Memory B cell (primary cell): ENCODE measurements around the gene LSAMP.
A peak's percentile ranks its signal among the peaks of the same experiment; 100 is the strongest.

Experiments used
- ATAC-seq: fragments of 150-1000 bp; cut with Tn5 transposase; 2 replicates; pipeline ENCODE4 v1.10.0; 2021; ENCODE audit warnings: low read depth, mild to moderate bottlenecking, moderate library complexity
- DNase-seq, 2 donors: peaks; one replicate each; pipeline ENCODE4 v3.0.0; 2022; ENCODE audit warnings: low spot score in 2 of 2
- H3K27ac Mint-ChIP-seq: one replicate; pipeline ENCODE4 v1.8.0; 2022; ENCODE audit warnings: mild to moderate bottlenecking, moderate library complexity, mixed read lengths
- H3K27me3 Mint-ChIP-seq: one replicate; pipeline ENCODE4 v1.8.0; 2022; ENCODE audit warnings: mixed read lengths
- H3K36me3 Mint-ChIP-seq: one replicate; pipeline ENCODE4 v1.8.0; 2022; ENCODE audit warnings: mild to moderate bottlenecking, mixed read lengths
- H3K4me1 Mint-ChIP-seq: one replicate; pipeline ENCODE4 v1.8.0; 2022; ENCODE audit warnings: mixed read lengths
- H3K4me3 Mint-ChIP-seq: one replicate; pipeline ENCODE4 v1.8.0; 2022; ENCODE audit warnings: mild to moderate bottlenecking, moderate library complexity, mixed read lengths
- H3K9me3 Mint-ChIP-seq: one replicate; pipeline ENCODE4 v1.8.0; 2022; ENCODE audit warnings: mixed read lengths

Gene LSAMP

GRCh38 chr3:115960799-115961198, 484.5 kb downstream of the LSAMP start:
- H3K27me3 Mint-ChIP-seq, result peaks cover 3% of the 10 kb centered on the region
- DNase-seq, result no peak
- no peak for ATAC-seq
- no peak overlapping the region for H3K27ac Mint-ChIP-seq
- H3K4me3 Mint-ChIP-seq, result no peak overlapping the region
- peaks cover 2% of the 10 kb centered on the region for H3K9me3 Mint-ChIP-seq
- no peaks in the 10 kb centered on the region for H3K4me1 Mint-ChIP-seq
- H3K36me3 Mint-ChIP-seq, result no peaks in the 10 kb centered on the region

GRCh38 chr3:115958526-115958925, 486.8 kb downstream of the LSAMP start:
- H3K27me3 Mint-ChIP-seq, result peaks cover 3% of the 10 kb centered on the region
- H3K36me3 Mint-ChIP-seq, result no peaks in the 10 kb centered on the region
- ATAC-seq (no peak), DNase-seq (no peak)
- H3K4me1 Mint-ChIP-seq, result no peaks in the 10 kb centered on the region
- H3K9me3 Mint-ChIP-seq, result peaks cover 2% of the 10 kb centered on the region
- no peak overlapping the region for H3K4me3 Mint-ChIP-seq
- H3K27ac Mint-ChIP-seq, result no peak overlapping the region

DNA sequence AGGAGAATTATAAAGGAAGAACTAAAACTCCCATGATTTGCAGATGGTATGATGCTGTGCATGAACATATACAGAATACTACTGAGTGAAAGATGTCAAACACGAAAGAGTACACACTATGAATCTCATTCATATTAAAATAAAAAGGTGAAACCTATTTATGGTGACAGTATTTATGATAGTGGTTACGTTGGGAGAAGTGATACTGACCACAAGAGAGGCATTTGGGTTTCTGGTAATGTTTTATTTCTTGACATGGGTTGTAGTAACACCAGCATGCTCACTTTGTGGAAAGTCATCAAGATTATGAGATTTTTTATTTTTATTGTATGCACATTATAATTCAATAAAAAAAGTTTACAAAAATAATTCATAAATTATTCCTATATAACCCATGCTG, 498.0 kb downstream of the LSAMP start:
- peak; percentile 35 for ATAC-seq

GRCh38 chr3:115943579-115943978, 501.7 kb downstream of the LSAMP start:
- ATAC-seq, result peak; percentile 66
- Mint-ChIP-seq H3K27me3 (peaks cover 3% of the 10 kb centered on the region), H3K4me1 (peaks cover 7% of the 10 kb centered on the region), H3K27ac (peak overlapping the region; percentile 46), H3K36me3 (no peaks in the 10 kb centered on the region), H3K9me3 (peaks cover 3% of the 10 kb centered on the region), H3K4me3 (no peak overlapping the region)
- no peak for DNase-seq

More for the DNA sequence above, 498.0 kb downstream of the LSAMP start:
- Mint-ChIP-seq H3K36me3 (no peaks in the 10 kb centered on the region), H3K4me1 (peaks cover 7% of the 10 kb centered on the region), H3K4me3 (no peak overlapping the region), H3K27ac (no peak overlapping the region), H3K27me3 (peaks cover 3% of the 10 kb centered on the region), H3K9me3 (peaks cover 3% of the 10 kb centered on the region)
- no peak for DNase-seq

- peaks cover 7% of the 10 kb centered on the region for H3K27me3 Mint-ChIP-seq
- ATAC-seq (no peak), DNase-seq (no peak)
- H3K36me3 Mint-ChIP-seq, result no peaks in the 10 kb centered on the region
- no peak overlapping the region for H3K4me3 Mint-ChIP-seq
- H3K9me3 Mint-ChIP-seq, result peaks cover 3% of the 10 kb centered on the region
- H3K27ac Mint-ChIP-seq, result no peak overlapping the region
- H3K4me1 Mint-ChIP-seq, result peaks cover 5% of the 10 kb centered on the region
These were observed 508.2 kb downstream of the LSAMP start for GRCh38 chr3:115937054-115937453.

DNA sequence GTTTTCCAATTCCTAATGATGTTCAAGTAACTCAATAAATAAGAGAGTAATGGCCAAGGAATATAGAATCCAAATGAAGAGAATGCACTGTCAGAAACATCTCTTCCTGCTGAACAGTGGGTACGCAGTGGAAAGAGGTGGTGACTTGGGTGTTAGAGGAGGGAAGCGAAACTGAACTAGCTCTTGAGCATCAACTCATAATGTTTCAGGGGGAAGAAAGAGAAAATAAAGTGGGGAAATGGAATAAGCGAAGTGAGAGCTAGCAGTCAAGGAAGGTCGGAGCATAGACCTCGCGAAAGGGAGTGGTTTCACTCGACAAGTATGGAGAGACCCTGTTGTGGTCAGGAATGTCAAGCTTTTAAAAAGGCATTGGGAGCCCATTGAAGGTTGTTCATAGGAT, 512.5 kb downstream of the LSAMP start:
- peaks cover 5% of the 10 kb centered on the region for H3K4me1 Mint-ChIP-seq
- H3K4me3 Mint-ChIP-seq, result peak overlapping the region; percentile 6
- DNase-seq, result no peak
- ATAC-seq, result peak; percentile 63
- H3K27ac Mint-ChIP-seq, result no peak overlapping the region
- H3K9me3 Mint-ChIP-seq, result peaks cover 2% of the 10 kb centered on the region
- H3K36me3 Mint-ChIP-seq, result no peaks in the 10 kb centered on the region
- peaks cover 7% of the 10 kb centered on the region for H3K27me3 Mint-ChIP-seq

- Mint-ChIP-seq H3K36me3 (no peaks in the 10 kb centered on the region), H3K27me3 (peaks cover 8% of the 10 kb centered on the region), H3K9me3 (peaks cover 2% of the 10 kb centered on the region), H3K27ac (no peak overlapping the region), H3K4me3 (no peak overlapping the region), H3K4me1 (peaks cover 5% of the 10 kb centered on the region)
- no peak for DNase-seq
- ATAC-seq, result no peak
These were observed 513.7 kb downstream of the LSAMP start for GRCh38 chr3:115931581-115931980.

- Mint-ChIP-seq H3K27ac (no peak overlapping the region), H3K36me3 (no peaks in the 10 kb centered on the region), H3K4me3 (no peak overlapping the region), H3K27me3 (peaks cover 8% of the 10 kb centered on the region), H3K4me1 (peaks cover 5% of the 10 kb centered on the region), H3K9me3 (peaks cover 2% of the 10 kb centered on the region)
- ATAC-seq (no peak), DNase-seq (no peak)
These were observed 514.4 kb downstream of the LSAMP start for GRCh38 chr3:115930922-115931321.

DNA sequence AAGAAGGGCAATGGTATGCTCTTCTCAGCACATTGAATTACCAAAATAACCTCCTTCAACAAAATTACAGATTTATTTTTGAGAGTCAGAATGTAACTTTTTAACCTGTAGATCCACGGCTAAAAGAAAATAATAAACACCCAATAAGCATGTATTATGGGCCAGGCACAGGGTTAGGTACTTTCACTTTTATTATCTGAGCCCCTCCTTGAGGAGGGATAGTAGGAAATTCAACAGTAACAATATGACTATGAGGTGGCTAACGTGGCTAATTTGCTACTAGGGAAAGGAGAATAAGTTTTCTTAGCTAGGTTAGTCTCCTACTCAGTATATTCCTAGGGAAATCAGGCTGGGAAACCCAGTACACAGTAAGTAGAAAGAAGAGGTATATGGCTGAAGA, 515.1 kb downstream of the LSAMP start:
- DNase-seq (no peak), ATAC-seq (no peak)
- H3K36me3 Mint-ChIP-seq, result no peaks in the 10 kb centered on the region
- H3K27me3 Mint-ChIP-seq, result peaks cover 6% of the 10 kb centered on the region
- H3K27ac Mint-ChIP-seq, result no peak overlapping the region
- H3K4me3 Mint-ChIP-seq, result no peak overlapping the region
- peaks cover 2% of the 10 kb centered on the region for H3K9me3 Mint-ChIP-seq
- H3K4me1 Mint-ChIP-seq, result peaks cover 5% of the 10 kb centered on the region

GRCh38 chr3:115928376-115928775, 516.9 kb downstream of the LSAMP start:
- H3K9me3 Mint-ChIP-seq, result peaks cover 2% of the 10 kb centered on the region
- ATAC-seq, result no peak
- H3K27ac Mint-ChIP-seq, result no peak overlapping the region
- H3K4me3 Mint-ChIP-seq, result no peak overlapping the region
- H3K36me3 Mint-ChIP-seq, result no peaks in the 10 kb centered on the region
- no peak for DNase-seq
- H3K27me3 Mint-ChIP-seq, result peaks cover 6% of the 10 kb centered on the region
- H3K4me1 Mint-ChIP-seq, result peaks cover 5% of the 10 kb centered on the region

DNA sequence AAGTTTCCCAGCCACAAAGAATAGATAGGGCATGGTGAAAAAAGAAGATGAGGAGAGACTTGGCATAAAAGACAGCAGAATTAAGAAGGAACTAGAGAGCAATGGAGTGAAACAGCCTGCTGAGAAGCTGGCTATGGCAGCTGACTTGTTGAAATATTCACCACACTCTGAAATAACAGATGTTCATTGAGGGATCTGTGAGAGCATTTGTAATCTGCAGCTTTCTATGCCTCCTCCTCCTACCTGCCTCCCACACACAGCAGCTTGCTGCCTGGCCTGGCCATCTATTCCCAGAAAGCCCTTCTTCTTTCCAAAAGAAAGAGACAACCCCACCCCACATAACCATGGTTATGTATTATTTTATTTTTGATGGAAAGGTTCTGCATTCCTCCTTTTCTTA, 518.1 kb downstream of the LSAMP start:
- Mint-ChIP-seq H3K9me3 (no peaks in the 10 kb centered on the region), H3K4me3 (no peak overlapping the region), H3K36me3 (no peaks in the 10 kb centered on the region), H3K4me1 (no peaks in the 10 kb centered on the region), H3K27me3 (peaks cover 2% of the 10 kb centered on the region), H3K27ac (no peak overlapping the region)
- no peak for ATAC-seq
- no peak for DNase-seq

- no peak for DNase-seq
- no peaks in the 10 kb centered on the region for H3K4me1 Mint-ChIP-seq
- H3K27ac Mint-ChIP-seq, result no peak overlapping the region
- peaks cover 7% of the 10 kb centered on the region for H3K9me3 Mint-ChIP-seq
- H3K36me3 Mint-ChIP-seq, result no peaks in the 10 kb centered on the region
- no peak overlapping the region for H3K4me3 Mint-ChIP-seq
- peaks cover 3% of the 10 kb centered on the region for H3K27me3 Mint-ChIP-seq
- no peak for ATAC-seq
These were observed 522.5 kb downstream of the LSAMP start for GRCh38 chr3:115922681-115923347.

GRCh38 chr3:115921711-115922110, 523.6 kb downstream of the LSAMP start:
- no peak overlapping the region for H3K4me3 Mint-ChIP-seq
- H3K36me3 Mint-ChIP-seq, result no peaks in the 10 kb centered on the region
- H3K27ac Mint-ChIP-seq, result no peak overlapping the region
- ATAC-seq (no peak), DNase-seq (no peak)
- H3K9me3 Mint-ChIP-seq, result peaks cover 7% of the 10 kb centered on the region
- no peaks in the 10 kb centered on the region for H3K4me1 Mint-ChIP-seq
- H3K27me3 Mint-ChIP-seq, result peaks cover 2% of the 10 kb centered on the region

GRCh38 chr3:115918900-115919299, 526.4 kb downstream of the LSAMP start:
- peaks cover 7% of the 10 kb centered on the region for H3K27me3 Mint-ChIP-seq
- no peak overlapping the region for H3K27ac Mint-ChIP-seq
- H3K4me3 Mint-ChIP-seq, result no peak overlapping the region
- no peaks in the 10 kb centered on the region for H3K36me3 Mint-ChIP-seq
- H3K9me3 Mint-ChIP-seq, result peaks cover 7% of the 10 kb centered on the region
- no peak for ATAC-seq
- no peak for DNase-seq
- H3K4me1 Mint-ChIP-seq, result no peaks in the 10 kb centered on the region

DNA sequence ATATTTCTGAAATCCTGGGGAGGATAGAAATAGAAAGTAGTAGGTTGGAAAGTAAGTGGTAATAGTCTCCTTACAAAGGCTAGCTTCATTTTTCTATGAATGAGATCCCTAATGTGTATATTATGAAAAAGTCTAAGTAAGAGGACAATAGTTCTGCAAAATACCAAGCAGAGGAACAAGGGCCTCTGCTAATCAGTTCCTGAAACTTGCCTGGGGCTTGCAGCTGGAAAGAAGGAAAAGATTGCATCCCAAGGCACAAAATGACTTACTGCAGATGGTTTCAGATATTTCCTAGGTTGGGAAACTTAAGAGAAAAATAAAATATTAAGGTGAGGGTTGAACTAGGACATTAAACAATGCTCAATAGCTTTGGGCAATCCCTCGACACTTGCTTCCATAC, 528.4 kb downstream of the LSAMP start:
- H3K27ac Mint-ChIP-seq, result no peak overlapping the region
- peaks cover 7% of the 10 kb centered on the region for H3K27me3 Mint-ChIP-seq
- no peak overlapping the region for H3K4me3 Mint-ChIP-seq
- DNase-seq (no peak), ATAC-seq (no peak)
- H3K9me3 Mint-ChIP-seq, result peaks cover 5% of the 10 kb centered on the region
- H3K4me1 Mint-ChIP-seq, result no peaks in the 10 kb centered on the region
- H3K36me3 Mint-ChIP-seq, result no peaks in the 10 kb centered on the region
